CD14-positive monocyte (primary cell): Measurements from ENCODE around the gene STIP1. TPM values are rescaled to one million over a fixed set of nuclear protein-coding genes. Genes with fewer than 3 reads are reported as not detected.

Experiments
- DNase-seq, 3 donors: peaks; one replicate each; pipeline ENCODE4 v3.0.0-alpha.2; 2011 to 2022
- H2AFZ ChIP-seq: 2 replicates; pipeline ENCODE4 v1.6.0; 2012; ENCODE audit warnings: mild to moderate bottlenecking, low read depth, low read length, inconsistent platforms; ENCODE audit not compliant: insufficient read depth, poor library complexity, severe bottlenecking
- H3K27ac ChIP-seq, 2 donors: 1 replicate in 1 of 2; 2 replicates in 1 of 2; pipeline ENCODE4 v1.5.1; 2012 to 2013; ENCODE audit warnings: low read length in 2 of 2, control low read depth in 1 of 2, inconsistent platforms in 1 of 2, low read depth in 1 of 2, mild to moderate bottlenecking in 1 of 2
- H3K27me3 ChIP-seq, 2 donors: one replicate each; pipeline versions ENCODE4 v1.6.0 to v1.6.1; 2011 to 2013; ENCODE audit warnings: low read length in 2 of 2; ENCODE audit not compliant: control insufficient read depth in 2 of 2, insufficient read depth in 2 of 2
- H3K36me3 ChIP-seq, 2 donors: replicated peaks in 1 of 2; 1 replicate in 1 of 2; 2 replicates in 1 of 2; pipeline versions ENCODE4 v1.5.1 to v1.6.1; 2012 to 2013; ENCODE audit warnings: low read length in 2 of 2, control low read depth in 1 of 2, inconsistent platforms in 1 of 2, mild to moderate bottlenecking in 1 of 2; ENCODE audit not compliant: insufficient read depth in 2 of 2, control insufficient read depth in 1 of 2
- H3K4me1 ChIP-seq, 2 donors: 1 replicate in 1 of 2; 2 replicates in 1 of 2; pipeline versions ENCODE4 v1.5.1 to v1.6.1; 2012 to 2013; ENCODE audit warnings: low read length in 2 of 2, control low read depth in 1 of 2, inconsistent platforms in 1 of 2, mild to moderate bottlenecking in 1 of 2, moderate library complexity in 1 of 2; ENCODE audit not compliant: insufficient read depth in 2 of 2, control insufficient read depth in 1 of 2
- H3K4me2 ChIP-seq: replicated peaks from 2 replicates; pipeline ENCODE3; 2012; ENCODE audit warnings: low read length, moderate library complexity, mild to moderate bottlenecking; ENCODE audit not compliant: poor library complexity, severe bottlenecking; ENCODE audit errors: extremely low read depth
- H3K4me3 ChIP-seq, 3 experiments: fragments of 200-600 bp in 1 of 3; sonication (generic) in 1 of 3; replicated peaks in 1 of 3; 1 replicate in 2 of 3; 2 replicates in 1 of 3; pipeline ENCODE4 v1.5.1; 2011 to 2013; ENCODE audit warnings: low read length in 3 of 3, mild to moderate bottlenecking in 3 of 3, control low read depth in 2 of 3, low read depth in 2 of 3, inconsistent platforms in 1 of 3, moderate library complexity in 1 of 3
- H3K79me2 ChIP-seq: 2 replicates; pipeline ENCODE4 v1.6.0; 2012; ENCODE audit warnings: mild to moderate bottlenecking, control low read depth, inconsistent platforms, low read length, moderate library complexity; ENCODE audit not compliant: insufficient read depth
- H3K9ac ChIP-seq: 2 replicates; pipeline ENCODE4 v1.6.0; 2017; ENCODE audit warnings: low read length, mild to moderate bottlenecking; ENCODE audit not compliant: insufficient read depth, poor library complexity, severe bottlenecking
- H3K9me3 ChIP-seq, 2 donors: replicated peaks in 1 of 2; 1 replicate in 1 of 2; 2 replicates in 1 of 2; pipeline versions ENCODE4 v1.5.1 to v1.6.1; 2012 to 2013; ENCODE audit warnings: low read length in 2 of 2, control low read depth in 1 of 2; ENCODE audit not compliant: control insufficient read depth in 1 of 2, insufficient read depth in 1 of 2
- H4K20me1 ChIP-seq: 2 replicates; pipeline ENCODE4 v1.6.0; 2012; ENCODE audit warnings: mild to moderate bottlenecking, low read length, control low read depth, moderate library complexity; ENCODE audit not compliant: insufficient read depth
- H3K27ac Mint-ChIP-seq, 7 donors: one replicate each; pipeline ENCODE4 v1.8.0; 2020; ENCODE audit warnings: mild to moderate bottlenecking in 7 of 7, mixed read lengths in 7 of 7, moderate library complexity in 6 of 7, inconsistent platforms in 2 of 7
- H3K27me3 Mint-ChIP-seq, 3 donors: one replicate each; pipeline ENCODE4 v1.8.0; 2021 to 2022; ENCODE audit warnings: low read depth in 3 of 3, mild to moderate bottlenecking in 3 of 3, mixed read lengths in 3 of 3, moderate library complexity in 3 of 3, inconsistent platforms in 1 of 3
- H3K36me3 Mint-ChIP-seq, 2 donors: one replicate each; pipeline ENCODE4 v1.8.0; 2020; ENCODE audit warnings: mixed read lengths in 2 of 2, inconsistent platforms in 1 of 2, mild to moderate bottlenecking in 1 of 2
- H3K4me1 Mint-ChIP-seq: one replicate; pipeline ENCODE4 v1.8.0; 2020; ENCODE audit warnings: mild to moderate bottlenecking, mixed read lengths
- H3K4me3 Mint-ChIP-seq, 2 donors: one replicate each; pipeline ENCODE4 v1.8.0; 2020; ENCODE audit warnings: mild to moderate bottlenecking in 2 of 2, mixed read lengths in 2 of 2, moderate library complexity in 1 of 2
- H3K9me3 Mint-ChIP-seq, 7 donors: one replicate each; pipeline ENCODE4 v1.8.0; 2020 to 2022; ENCODE audit warnings: mixed read lengths in 7 of 7, mild to moderate bottlenecking in 6 of 7, moderate library complexity in 6 of 7, inconsistent platforms in 2 of 7
- CTCF ChIP-seq: fragments of 200-600 bp; IDR thresholded peaks from one replicate; pipeline ENCODE4 v1.8.0; 2022; ENCODE audit warnings: antibody characterized with exemption, mild to moderate bottlenecking
- WGBS: methylation state at CpG from one replicate; pipeline ENCODE4 v1.1.5; 2013; ENCODE audit warnings: missing lambda C conversion rate; ENCODE audit not compliant: insufficient coverage; 5-methylcytosine and 5-hydroxymethylcytosine counted together
- intact Hi-C, 2 donors: fragments of 100-400 bp; cut with micrococcal nuclease; formaldehyde crosslinking; loops; one replicate each; pipeline versions ENCODE4 v1.15.0 to v1.15.1; 2023
- polyA plus RNA-seq, 3 donors: library from polyadenylated mRNA; depleted of rRNA in 1 of 3; unstranded in 2 of 3; stranded (reverse) in 1 of 3; fragments of 300-500 nt in 2 of 3; fragments of >200 nt in 1 of 3; fragmentation: Illumina TruSeq in 2 of 3; gene quantifications; 1 replicate in 2 of 3; 2 replicates in 1 of 3; pipeline ENCODE4 v1.2.3, GENCODE V29; 2012 to 2021

The STIP1 gene
- polyA plus RNA-seq, 3 donors, result 44.5 to 52.0 (median 51.1) TPM

GRCh38 chr11:64219354-64219684 lies 33.3 kb downstream of the STIP1 start:
- peak overlapping the region in 1 of 7 donors; percentile 46 for H3K27ac Mint-ChIP-seq
- H3K36me3 Mint-ChIP-seq, result peaks cover 76 to 91% of the 10 kb centered on the region in 2 donors
- peaks cover 0 to 4% of the 10 kb centered on the region in 2 donors for H3K4me1 ChIP-seq

GRCh38 chr11:64219755-64220154 lies 33.8 kb downstream of the STIP1 start:
- Histone ChIP-seq H3K4me2 (no peak overlapping the region), H3K9ac (no peak overlapping the region), H3K27ac (peak overlapping the region in 1 of 2 donors; percentile 26), H3K27me3 (no peaks in the 10 kb centered on the region), H3K79me2 (peaks cover 35% of the 10 kb centered on the region), H3K4me3 (no peak overlapping the region), H3K36me3 (peaks cover 80 to 89% of the 10 kb centered on the region in 2 donors), H2AFZ (no peak overlapping the region), H4K20me1 (peaks cover 90% of the 10 kb centered on the region), H3K4me1 (peaks cover 3 to 9% of the 10 kb centered on the region in 2 donors), H3K9me3 (no peaks in the 10 kb centered on the region)
- TF ChIP-seq CTCF, result no peak
- H3K27ac Mint-ChIP-seq, result peak overlapping the region in 1 of 7 donors; percentile 50
- intact Hi-C loops, result no loop called here
- peaks cover 11% of the 10 kb centered on the region for H3K4me1 Mint-ChIP-seq
- DNase-seq, result no peak
- no peak overlapping the region for H3K4me3 Mint-ChIP-seq
- no peaks in the 10 kb centered on the region for H3K27me3 Mint-ChIP-seq
- peaks cover 71 to 87% of the 10 kb centered on the region in 2 donors for H3K36me3 Mint-ChIP-seq
- 94% methylated on average over 3 of the region's 10 CpGs for WGBS
- H3K9me3 Mint-ChIP-seq, result peaks cover 0 to 2% (median 0%) of the 10 kb centered on the region in 7 donors

More at GRCh38 chr11:64219354-64219684, 33.3 kb downstream of the STIP1 start:
- H3K79me2 ChIP-seq, result peaks cover 38% of the 10 kb centered on the region
- peaks cover 90% of the 10 kb centered on the region for H4K20me1 ChIP-seq
- H3K27ac ChIP-seq, result peak overlapping the region in 1 of 2 donors; percentile 26
- no peak overlapping the region for H3K4me3 Mint-ChIP-seq
- H3K4me2 ChIP-seq, result no peak overlapping the region
- intact Hi-C loops, result no loop called here
- TF ChIP-seq CTCF, result no peak
- H3K4me3 ChIP-seq, result no peak overlapping the region
- H3K27me3 ChIP-seq, result no peaks in the 10 kb centered on the region
- no peaks in the 10 kb centered on the region for H3K27me3 Mint-ChIP-seq
- no peak overlapping the region for H2AFZ ChIP-seq
- no peak overlapping the region for H3K9ac ChIP-seq
- DNase-seq, result peak in 1 of 3 donors; percentile 2
- WGBS, result 94% methylated on average over 5 of the region's 7 CpGs
- H3K4me1 Mint-ChIP-seq, result peaks cover 9% of the 10 kb centered on the region
- peaks cover 0 to 2% (median 0%) of the 10 kb centered on the region in 7 donors for H3K9me3 Mint-ChIP-seq
- no peaks in the 10 kb centered on the region for H3K9me3 ChIP-seq
- H3K36me3 ChIP-seq, result peaks cover 84 to 92% of the 10 kb centered on the region in 2 donors
